Endothelial cell of umbilical vein (primary cell): Measurements from ENCODE around the gene SNCG. TPM values are rescaled to one million over a fixed set of nuclear protein-coding genes. Genes with fewer than 3 reads are reported as not detected.

ENCODE experiments used
- BruUV-seq: library from RNA; stranded (reverse); fragments of 400-500 nt; replicated peaks from 2 replicates; lab custom pipeline; 2021; lab: Mats Ljungman, UMichigan
- CTCF ChIA-PET: fragments of 300-600, 350-600 bp; sonication (Branson Sonifier 250); formaldehyde crosslinking; loops from one replicate; lab custom pipeline; 2021; ENCODE audit warnings: antibody characterized with exemption, inconsistent platforms; lab: Charles Lee
- POLR2A ChIA-PET: fragments of 300-600, 350-600 bp; sonication (Branson Sonifier 250); formaldehyde crosslinking; loops from one replicate; lab custom pipeline; 2021; ENCODE audit warnings: antibody characterized with exemption, inconsistent platforms; lab: Charles Lee
- DNase-seq: peaks from one replicate; pipeline ENCODE4 v3.0.0-alpha.2; 2011; ENCODE audit warnings: low read depth, low spot score
- FAIRE-seq: peaks from 2 replicates; lab custom pipeline; 2011; peaks lifted over from hg19 to GRCh38; lab: Jason Lieb, UNC
- H2AFZ ChIP-seq: 2 replicates; pipeline ENCODE4 v1.6.0; 2012; ENCODE audit warnings: low read depth, low read length, control low read depth, inconsistent platforms
- H3K27ac ChIP-seq: 2 replicates; pipeline ENCODE4 v1.5.1; 2011; ENCODE audit warnings: low read depth, mild to moderate bottlenecking, control low read depth, low read length, moderate library complexity; ENCODE audit not compliant: insufficient read depth
- H3K27me3 ChIP-seq, 2 experiments: 2 replicates each; pipeline versions ENCODE4 v1.6.0 to v1.6.1; 2011; ENCODE audit warnings: low read length in 2 of 2, mixed read lengths in 1 of 2; ENCODE audit not compliant: control insufficient read depth in 2 of 2, insufficient read depth in 2 of 2
- H3K36me3 ChIP-seq, 2 experiments: 2 replicates in 1 of 2; 3 replicates in 1 of 2; pipeline ENCODE4 v1.5.1; 2011; ENCODE audit warnings: low read length in 2 of 2, mild to moderate bottlenecking in 1 of 2, moderate library complexity in 1 of 2; ENCODE audit not compliant: control insufficient read depth in 2 of 2, insufficient read depth in 2 of 2; ENCODE audit errors: extremely low read depth in 1 of 2
- H3K4me1 ChIP-seq: 3 replicates; pipeline ENCODE4 v1.5.1; 2011; ENCODE audit warnings: mild to moderate bottlenecking, low read length; ENCODE audit not compliant: control insufficient read depth, insufficient read depth; ENCODE audit errors: extremely low read depth
- H3K4me2 ChIP-seq: 2 replicates; pipeline ENCODE4 v1.6.1; 2011; ENCODE audit warnings: low read length, control low read depth, mixed read lengths; ENCODE audit not compliant: insufficient read depth
- H3K4me3 ChIP-seq, 3 experiments: fragments of 200-600 bp in 1 of 3; sonication (generic), shearing (Covaris generic) in 1 of 3; replicated peaks in 1 of 3; 2 replicates each; pipeline ENCODE4 v1.5.1; 2011 to 2016; ENCODE audit warnings: control low read depth in 3 of 3, low read length in 3 of 3, mild to moderate bottlenecking in 2 of 3, inconsistent platforms in 1 of 3, low read depth in 1 of 3, moderate library complexity in 1 of 3; ENCODE audit not compliant: insufficient read depth in 1 of 3
- H3K79me2 ChIP-seq: 2 replicates; pipeline ENCODE4 v1.6.0; 2012; ENCODE audit warnings: low read length, inconsistent platforms; ENCODE audit not compliant: control insufficient read depth, insufficient read depth
- H3K9ac ChIP-seq: replicated peaks from 2 replicates; pipeline ENCODE3; 2011; ENCODE audit warnings: low read length, control low read depth; ENCODE audit not compliant: insufficient read depth; ENCODE audit errors: extremely low read depth
- H3K9me1 ChIP-seq: replicated peaks from 3 replicates; pipeline ENCODE4 v1.6.0; 2011; ENCODE audit warnings: mild to moderate bottlenecking, low read length; ENCODE audit not compliant: control insufficient read depth, insufficient read depth; ENCODE audit errors: extremely low read depth
- H3K9me3 ChIP-seq: replicated peaks from 2 replicates; pipeline ENCODE4 v1.5.1; 2012; ENCODE audit warnings: low read length, inconsistent platforms; ENCODE audit not compliant: control insufficient read depth, insufficient read depth
- H4K20me1 ChIP-seq: replicated peaks from 2 replicates; pipeline ENCODE3; 2011; ENCODE audit warnings: mild to moderate bottlenecking, low read length; ENCODE audit not compliant: control insufficient read depth, insufficient read depth; ENCODE audit errors: extremely low read depth
- MAX ChIP-seq: IDR thresholded peaks from 2 replicates; pipeline ENCODE4 v1.6.1; 2011; ENCODE audit not compliant: insufficient read depth, insufficient read length
- MYC ChIP-seq: IDR thresholded peaks from one replicate; pipeline ENCODE4 v1.6.1; 2011; ENCODE audit warnings: mild to moderate bottlenecking, low read depth, low read length
- POLR2A ChIP-seq: IDR thresholded peaks from 2 replicates; pipeline ENCODE4 v1.6.1; 2012; ENCODE audit warnings: low read depth, mild to moderate bottlenecking, control low read depth, low read length
- POLR2AphosphoS5 ChIP-seq: IDR thresholded peaks from 2 replicates; pipeline ENCODE4 v1.6.1; 2012; ENCODE audit warnings: low read depth, mild to moderate bottlenecking, control low read depth, low read length, moderate library complexity; ENCODE audit not compliant: insufficient read depth
- dilution Hi-C: fragments of 300-500 bp; cut with MboI; formaldehyde crosslinking; loops from one replicate; pipeline ENCODE4 v1.15.0; 2019; ENCODE audit warnings: low sequenced_read_pairs; ENCODE audit not compliant: extremely low pct_ligation_motif_present
- intact Hi-C: fragments of 100-400 bp; cut with micrococcal nuclease; formaldehyde crosslinking; loops from one replicate; pipeline ENCODE4 v1.10.0; 2022
- polyA plus RNA-seq, 4 experiments: library from polyadenylated mRNA; depleted of rRNA in 3 of 4; stranded (reverse) in 3 of 4; unstranded in 1 of 4; fragments of >200 nt; gene quantifications; 2 replicates each; pipeline versions ENCODE4 v1.2.1 to v1.2.3, GENCODE V29; 2011 to 2012; ENCODE audit warnings: missing spikeins in 1 of 4
- total RNA-seq: library from RNA; stranded (reverse); gene quantifications from 2 replicates; pipeline ENCODE4 v1.2.3, GENCODE V29; 2021

The SNCG gene
- total and polyA plus RNA-seq, 2 donors (not counting 3 experiments of a cell fraction or from before 2014, with no cell fraction given), result 31.4 to 60.8 TPM

- no peaks in the 10 kb centered on the region for H3K36me3 ChIP-seq
- peak; percentile 97 for FAIRE-seq
- peak within 1 kb of the TSS; percentile 32 to 81 (median 65) for H3K4me3 ChIP-seq
- peaks cover 53% of the 10 kb centered on the region for H3K79me2 ChIP-seq
- peak; percentile 85 for DNase-seq
- ChIA-PET POLR2A (interaction anchor here (2.5 to 3.1 kb wide), 2 partner anchors 12 kb away, joined by 11 to 13 read pairs; partner anchors contain the start of gene ADIRF), CTCF (interaction anchor here (0.9 to 8.7 kb wide), 3 partner anchors 11 to 136 kb away, joined by 3 to 325 read pairs (median 110); partner anchors contain the start of gene ADIRF)
- no TSS peak for BruUV-seq
- H3K4me2 ChIP-seq, result peak within 1 kb of the TSS; percentile 47
- peak within 1 kb of the TSS; percentile 87 for H3K9ac ChIP-seq
- H3K9me1 ChIP-seq, result no peaks in the 10 kb centered on the region
- no peaks in the 10 kb centered on the region for H3K9me3 ChIP-seq
- peaks cover 66% of the 10 kb centered on the region for H3K4me1 ChIP-seq
- dilution Hi-C loops, result no loop called here
- no peaks in the 10 kb centered on the region for H4K20me1 ChIP-seq
- peak within 1 kb of the TSS; percentile 46 for H2AFZ ChIP-seq
- H3K27me3 ChIP-seq, result no peaks in the 10 kb centered on the region
- peak within 1 kb of the TSS; percentile 98 for H3K27ac ChIP-seq
- TF ChIP-seq POLR2A (peak; percentile 76), POLR2AphosphoS5 (peak; percentile 57), MAX (no peak), MYC (no peak)
- intact Hi-C loops, result loop anchor here (2.0 to 10.0 kb wide), 4 partner anchors 13 to 1927 kb away; partner anchors contain the start of genes GLUD1, SHLD2 and STAMBPL1
These were observed 806 bp upstream of the SNCG start, which contains the start of gene MMRN2 for GRCh38 chr10:86957471-86958115. Gene MMRN2, minus strand, starts transcription at chr10:86957615. Its CDS starts 74 bp downstream, at chr10:86957541.
